Right lobe of liver (tissue), 6 donors: ENCODE results near the gene OPCML. TPM values are rescaled to one million over a fixed set of nuclear protein-coding genes. Genes with fewer than 3 reads are reported as not detected.

Experiments
- ATAC-seq, 4 donors: fragments of 200-7000 bp; cut with Tn5 transposase; one replicate each; pipeline ENCODE4 v1.9.1; 2020; ENCODE audit warnings: mild to moderate bottlenecking in 4 of 4, moderate library complexity in 4 of 4
- DNase-seq, 3 donors: peaks; one replicate each; pipeline ENCODE4 v3.0.0-alpha.2; 2020
- H3K27ac ChIP-seq, 3 donors: fragments of 200-600 bp; one replicate each; pipeline ENCODE4 v1.8.0; 2022
- H3K27me3 ChIP-seq, 2 donors: fragments of 200-600 bp; one replicate each; pipeline ENCODE4 v1.8.0; 2022
- H3K36me3 ChIP-seq, 4 donors: fragments of 200-600 bp; sonication (generic) in 1 of 4; one replicate each; pipeline versions ENCODE4 v1.5.1 to v1.8.0; 2017 to 2022; ENCODE audit warnings: control low read depth in 1 of 4
- H3K4me1 ChIP-seq, 4 donors: fragments of 200-600 bp; sonication (generic) in 1 of 4; one replicate each; pipeline versions ENCODE4 v1.5.1 to v1.8.0; 2017 to 2022; ENCODE audit warnings: control low read depth in 1 of 4
- H3K4me3 ChIP-seq, 3 donors: fragments of 200-600 bp; one replicate each; pipeline ENCODE4 v1.8.0; 2022
- H3K9me3 ChIP-seq, 4 donors: fragments of 200-600 bp; sonication (generic) in 1 of 4; one replicate each; pipeline versions ENCODE4 v1.5.1 to v1.8.0; 2017 to 2022; ENCODE audit warnings: control low read depth in 1 of 4
- CTCF ChIP-seq, 4 donors: fragments of 200-600 bp in 3 of 4; fragments of 450-650 bp in 1 of 4; IDR thresholded peaks; one replicate each; pipeline versions ENCODE4 v1.5.1 to v1.8.0; 2016 to 2022; ENCODE audit warnings: antibody characterized with exemption in 4 of 4, mild to moderate bottlenecking in 2 of 4
- POLR2A ChIP-seq: fragments of 450-650 bp; IDR thresholded peaks from one replicate; pipeline ENCODE4 v1.6.1; 2017; ENCODE audit warnings: antibody characterized with exemption, mild to moderate bottlenecking
- WGBS: methylation state at CpG from one replicate; pipeline ENCODE4 v1.1.6; 2018; ENCODE audit warnings: low coverage, low lambda C conversion rate; ENCODE audit not compliant: insufficient coverage; ENCODE audit errors: missing lambda C conversion rate; 5-methylcytosine and 5-hydroxymethylcytosine counted together
- intact Hi-C, 2 donors: fragments of 100-400 bp; cut with DNase I; formaldehyde crosslinking; loops; one replicate each; pipeline versions ENCODE4 v1.11.2 to v1.14.1; 2022
- total RNA-seq, 6 experiments: library from RNA; depleted of rRNA in 2 of 6; stranded (reverse); fragments of >200 nt in 2 of 6; fragmentation: NEBNext Ultra II Directional in 3 of 6; extraction: Animal tissue kit (Norgen Biotek cat#: 25700) in 3 of 6; gene quantifications; one replicate each; pipeline versions ENCODE4 v1.1.0 to v1.2.4, GENCODE V29; 2016 to 2023
- donor health status: DM: no; HTN: yes; CAD: no.
- donor health status: DM: no; HTN: no; CAD: no.
- donor health status: DM: no; HTN: no; CAD: no.
- donor health status: DM: no; HTN: yes; CAD: no.
- donor health status: DM: no; HTN: yes; CAD: no.

The OPCML gene
- total RNA-seq, 6 experiments from 2014 or later = 0.11 TPM; not detected in 5

DNA sequence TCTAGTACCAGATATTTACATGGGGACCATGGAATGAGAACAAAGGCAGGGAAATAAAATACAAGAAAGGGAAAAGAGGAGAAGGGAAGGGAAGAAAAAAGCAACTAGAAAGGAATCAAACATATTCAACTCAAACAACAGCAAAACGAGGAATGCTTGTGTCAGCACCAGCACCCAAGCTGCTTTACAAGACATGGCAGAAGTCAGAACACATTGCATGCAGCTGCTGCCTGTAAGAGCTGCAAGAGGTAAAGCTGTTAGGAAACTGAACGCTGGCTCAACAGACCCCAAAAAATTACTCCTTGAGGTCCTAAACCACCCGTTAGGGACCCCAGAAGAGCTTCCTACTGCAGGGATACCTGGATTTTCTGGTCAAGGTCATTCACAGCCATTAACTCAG is 296.9 kb downstream of the OPCML start:
- ATAC-seq (no peak), DNase-seq (no peak)
- 18% methylated on average over 3 of the region's 3 CpGs for WGBS
- H3K36me3 ChIP-seq = no peaks in the 10 kb centered on the region
- intact Hi-C loops = no loop called here
- no peak overlapping the region for H3K27ac ChIP-seq
- no peaks in the 10 kb centered on the region for H3K27me3 ChIP-seq
- H3K9me3 ChIP-seq = no peaks in the 10 kb centered on the region
- TF ChIP-seq POLR2A (no peak), CTCF (IDR thresholded peaks at IDR 0.05) (no peak)
- no peaks in the 10 kb centered on the region for H3K4me1 ChIP-seq
- H3K4me3 ChIP-seq = no peak overlapping the region

GRCh38 chr11:133234883-133235282 is 297.4 kb downstream of the OPCML start:
- WGBS = 23% methylated on average over 3 of the region's 9 CpGs
- no peak for ATAC-seq
- Histone ChIP-seq H3K9me3 (no peaks in the 10 kb centered on the region), H3K4me3 (no peak overlapping the region), H3K36me3 (no peaks in the 10 kb centered on the region), H3K27ac (no peak overlapping the region), H3K27me3 (no peaks in the 10 kb centered on the region), H3K4me1 (no peaks in the 10 kb centered on the region)
- TF ChIP-seq POLR2A (no peak), CTCF (IDR thresholded peaks at IDR 0.05) (no peak)
- DNase-seq = no peak
- intact Hi-C loops = no loop called here

GRCh38 chr11:133232665-133233064 is 299.6 kb downstream of the OPCML start:
- 14% methylated on average over 2 of the region's 2 CpGs for WGBS
- Histone ChIP-seq H3K4me1 (no peaks in the 10 kb centered on the region), H3K36me3 (no peaks in the 10 kb centered on the region), H3K4me3 (no peak overlapping the region), H3K9me3 (no peaks in the 10 kb centered on the region), H3K27me3 (no peaks in the 10 kb centered on the region), H3K27ac (no peak overlapping the region)
- TF ChIP-seq POLR2A = no peak
- no peak for TF ChIP-seq CTCF (IDR thresholded peaks at IDR 0.05)
- DNase-seq (no peak), ATAC-seq (no peak)
- intact Hi-C loops = no loop called here

- no peak overlapping the region for H3K27ac ChIP-seq
- no peaks in the 10 kb centered on the region for H3K4me1 ChIP-seq
- H3K27me3 ChIP-seq = no peaks in the 10 kb centered on the region
- no peaks in the 10 kb centered on the region for H3K36me3 ChIP-seq
- 84% methylated on average over 5 of the region's 5 CpGs for WGBS
- intact Hi-C loops = no loop called here
- DNase-seq (no peak), ATAC-seq (no peak)
- no peak for TF ChIP-seq POLR2A
- TF ChIP-seq CTCF (IDR thresholded peaks at IDR 0.05) = no peak
- H3K9me3 ChIP-seq = no peaks in the 10 kb centered on the region
- no peak overlapping the region for H3K4me3 ChIP-seq
Measured at GRCh38 chr11:133230431-133230830, 301.9 kb downstream of the OPCML start.
